Natural killer cell (primary cell): ENCODE results near the gene VRK1. TPM values are rescaled to one million over a fixed set of nuclear protein-coding genes. Genes with fewer than 3 reads are reported as not detected.

ENCODE experiments used
- ATAC-seq, 3 donors: fragments of 150-1000 bp in 2 of 3; fragments of 200-7000 bp in 1 of 3; cut with Tn5 transposase; 1 replicate in 1 of 3; 2 replicates in 2 of 3; pipeline ENCODE4 v1.10.0; 2021; ENCODE audit warnings: mild to moderate bottlenecking in 2 of 3, moderate library complexity in 2 of 3
- DNase-seq, 2 donors: peaks; one replicate each; pipeline versions ENCODE4 v3.0.0 to v3.0.0-alpha.2; 2013 to 2021; ENCODE audit warnings: mixed read lengths in 1 of 2
- H3K27ac ChIP-seq: one replicate; pipeline ENCODE4 v1.5.1; 2013; ENCODE audit warnings: mild to moderate bottlenecking, low read length
- H3K27me3 ChIP-seq: one replicate; pipeline ENCODE4 v1.6.1; 2013; ENCODE audit warnings: low read length; ENCODE audit not compliant: control insufficient read depth, insufficient read depth
- H3K36me3 ChIP-seq: one replicate; pipeline ENCODE4 v1.6.1; 2013; ENCODE audit warnings: low read length; ENCODE audit not compliant: control insufficient read depth, insufficient read depth
- H3K4me1 ChIP-seq: one replicate; pipeline ENCODE4 v1.6.1; 2013; ENCODE audit warnings: low read length; ENCODE audit not compliant: control insufficient read depth, insufficient read depth
- H3K4me3 ChIP-seq: one replicate; pipeline ENCODE4 v1.5.1; 2013; ENCODE audit warnings: low read length
- H3K9me3 ChIP-seq: one replicate; pipeline ENCODE4 v1.6.1; 2013; ENCODE audit warnings: low read length; ENCODE audit not compliant: control insufficient read depth, insufficient read depth
- H3K27ac Mint-ChIP-seq, 2 donors: one replicate each; pipeline ENCODE4 v1.8.0; 2022; ENCODE audit warnings: mild to moderate bottlenecking in 2 of 2, mixed read lengths in 2 of 2, moderate library complexity in 1 of 2
- H3K27me3 Mint-ChIP-seq, 2 donors: one replicate each; pipeline ENCODE4 v1.8.0; 2022; ENCODE audit warnings: low read depth in 2 of 2, mixed read lengths in 2 of 2
- H3K36me3 Mint-ChIP-seq: one replicate; pipeline ENCODE4 v1.8.0; 2022; ENCODE audit warnings: mixed read lengths
- H3K4me1 Mint-ChIP-seq, 2 donors: one replicate each; pipeline ENCODE4 v1.8.0; 2022; ENCODE audit warnings: mixed read lengths in 2 of 2
- H3K4me3 Mint-ChIP-seq: one replicate; pipeline ENCODE4 v1.8.0; 2022; ENCODE audit warnings: mild to moderate bottlenecking, moderate library complexity, mixed read lengths
- H3K9me3 Mint-ChIP-seq, 2 donors: one replicate each; pipeline ENCODE4 v1.8.0; 2022; ENCODE audit warnings: mixed read lengths in 2 of 2
- WGBS: methylation state at CpG from one replicate; pipeline ENCODE4 v1.1.7; 2013; ENCODE audit warnings: missing lambda C conversion rate; ENCODE audit not compliant: insufficient coverage; 5-methylcytosine and 5-hydroxymethylcytosine counted together
- intact Hi-C: fragments of 100-400 bp; cut with micrococcal nuclease; formaldehyde crosslinking; loops from one replicate; pipeline ENCODE4 v1.14.2; 2022
- total RNA-seq, 4 donors: library from RNA; stranded (reverse); fragments of 120-200 nt in 1 of 4; gene quantifications; one replicate each; pipeline versions ENCODE4 v1.2.3 to v1.2.4, GENCODE V29; 2013 to 2022
- TF ChIP-seq, protein P1 (sequence below): fragments of 200-600 bp; IDR thresholded peaks from one replicate; pipeline ENCODE4 v1.8.0; 2022; ENCODE audit warnings: antibody characterized with exemption

The VRK1 gene
- total RNA-seq, 3 donors from 2014 or later (not counting 1 experiment from before 2014, with no cell fraction given) = 34.4 to 40.6 (median 37.3) TPM

DNA sequence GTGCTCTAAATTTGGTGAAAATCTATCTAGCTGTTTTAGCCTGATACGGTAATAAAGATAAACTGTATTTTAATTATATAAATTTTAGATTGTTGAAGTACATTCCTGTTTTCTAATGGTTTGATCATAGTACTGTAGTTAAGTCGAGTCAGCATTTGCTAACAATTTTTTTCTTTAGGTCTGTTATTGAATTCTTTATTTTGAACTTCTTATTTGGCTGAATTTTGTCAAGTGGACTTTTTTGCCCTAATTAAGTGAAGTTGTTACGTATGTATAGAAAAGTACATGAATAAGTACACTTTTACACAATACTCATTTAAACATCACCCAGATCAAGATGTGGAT lies 66.8 kb downstream of the VRK1 start:
- Mint-ChIP-seq H3K27me3 (no peaks in the 10 kb centered on the region), H3K4me3 (no peak overlapping the region), H3K4me1 (peaks cover 0 to 11% of the 10 kb centered on the region in 2 donors), H3K27ac (no peak overlapping the region), H3K9me3 (no peaks in the 10 kb centered on the region), H3K36me3 (peaks cover 13% of the 10 kb centered on the region)
- DNase-seq (no peak), ATAC-seq (no peak)
- Histone ChIP-seq H3K36me3 (peaks cover 2% of the 10 kb centered on the region), H3K4me1 (no peaks in the 10 kb centered on the region), H3K27me3 (no peaks in the 10 kb centered on the region), H3K27ac (no peak overlapping the region), H3K9me3 (no peaks in the 10 kb centered on the region), H3K4me3 (no peak overlapping the region)
- 100% methylated on average over 1 of the region's 3 CpGs for WGBS
- TF ChIP-seq, protein P1, sequence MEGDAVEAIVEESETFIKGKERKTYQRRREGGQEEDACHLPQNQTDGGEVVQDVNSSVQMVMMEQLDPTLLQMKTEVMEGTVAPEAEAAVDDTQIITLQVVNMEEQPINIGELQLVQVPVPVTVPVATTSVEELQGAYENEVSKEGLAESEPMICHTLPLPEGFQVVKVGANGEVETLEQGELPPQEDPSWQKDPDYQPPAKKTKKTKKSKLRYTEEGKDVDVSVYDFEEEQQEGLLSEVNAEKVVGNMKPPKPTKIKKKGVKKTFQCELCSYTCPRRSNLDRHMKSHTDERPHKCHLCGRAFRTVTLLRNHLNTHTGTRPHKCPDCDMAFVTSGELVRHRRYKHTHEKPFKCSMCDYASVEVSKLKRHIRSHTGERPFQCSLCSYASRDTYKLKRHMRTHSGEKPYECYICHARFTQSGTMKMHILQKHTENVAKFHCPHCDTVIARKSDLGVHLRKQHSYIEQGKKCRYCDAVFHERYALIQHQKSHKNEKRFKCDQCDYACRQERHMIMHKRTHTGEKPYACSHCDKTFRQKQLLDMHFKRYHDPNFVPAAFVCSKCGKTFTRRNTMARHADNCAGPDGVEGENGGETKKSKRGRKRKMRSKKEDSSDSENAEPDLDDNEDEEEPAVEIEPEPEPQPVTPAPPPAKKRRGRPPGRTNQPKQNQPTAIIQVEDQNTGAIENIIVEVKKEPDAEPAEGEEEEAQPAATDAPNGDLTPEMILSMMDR = no peak
- intact Hi-C loops = no loop called here

GRCh38 chr14:96867634-96868033 lies 70.5 kb downstream of the VRK1 start:
- no peak overlapping the region for H3K4me3 ChIP-seq
- intact Hi-C loops = no loop called here
- no peak overlapping the region for H3K4me3 Mint-ChIP-seq
- WGBS = no CpG with 5 or more reads among the region's 3 CpGs
- no peaks in the 10 kb centered on the region for H3K4me1 ChIP-seq
- no peaks in the 10 kb centered on the region for H3K27me3 Mint-ChIP-seq
- peaks cover 13% of the 10 kb centered on the region for H3K36me3 Mint-ChIP-seq
- no peaks in the 10 kb centered on the region for H3K27me3 ChIP-seq
- TF ChIP-seq, protein P1 = no peak
- no peak overlapping the region for H3K27ac Mint-ChIP-seq
- ATAC-seq (no peak), DNase-seq (no peak)
- no peaks in the 10 kb centered on the region for H3K36me3 ChIP-seq
- H3K9me3 ChIP-seq = no peaks in the 10 kb centered on the region
- H3K9me3 Mint-ChIP-seq = no peaks in the 10 kb centered on the region
- peaks cover 0 to 6% of the 10 kb centered on the region in 2 donors for H3K4me1 Mint-ChIP-seq
- no peak overlapping the region for H3K27ac ChIP-seq

DNA sequence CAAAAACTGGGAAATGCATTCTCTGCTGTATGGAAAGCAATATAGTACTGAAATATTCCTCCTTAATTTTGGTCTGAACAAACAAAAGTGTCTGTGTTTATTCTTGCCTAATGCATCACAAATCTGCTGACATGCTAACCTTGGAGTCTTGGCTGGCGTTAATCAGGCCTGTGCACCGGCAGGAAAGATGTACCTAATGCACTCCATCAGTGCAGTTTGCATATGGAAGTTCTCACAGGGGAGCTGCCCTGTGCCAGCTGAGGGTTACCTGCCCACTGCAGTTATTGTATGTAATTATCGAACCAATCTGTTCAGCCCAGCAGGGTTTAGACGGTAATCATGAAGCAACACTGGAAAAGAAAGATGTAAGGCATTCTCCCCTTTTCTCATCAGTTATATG lies 76.9 kb downstream of the VRK1 start:
- no peak overlapping the region for H3K4me3 Mint-ChIP-seq
- intact Hi-C loops = no loop called here
- Histone ChIP-seq H3K27ac (no peak overlapping the region), H3K4me1 (no peaks in the 10 kb centered on the region), H3K9me3 (no peaks in the 10 kb centered on the region), H3K27me3 (no peaks in the 10 kb centered on the region), H3K36me3 (peaks cover 4% of the 10 kb centered on the region), H3K4me3 (no peak overlapping the region)
- H3K27ac Mint-ChIP-seq = no peak overlapping the region
- no peak for ATAC-seq
- H3K4me1 Mint-ChIP-seq = no peaks in the 10 kb centered on the region
- 93% methylated on average over 4 of the region's 4 CpGs for WGBS
- no peaks in the 10 kb centered on the region for H3K36me3 Mint-ChIP-seq
- no peaks in the 10 kb centered on the region for H3K9me3 Mint-ChIP-seq
- TF ChIP-seq, protein P1 = no peak
- no peaks in the 10 kb centered on the region for H3K27me3 Mint-ChIP-seq
- no peak for DNase-seq

DNA sequence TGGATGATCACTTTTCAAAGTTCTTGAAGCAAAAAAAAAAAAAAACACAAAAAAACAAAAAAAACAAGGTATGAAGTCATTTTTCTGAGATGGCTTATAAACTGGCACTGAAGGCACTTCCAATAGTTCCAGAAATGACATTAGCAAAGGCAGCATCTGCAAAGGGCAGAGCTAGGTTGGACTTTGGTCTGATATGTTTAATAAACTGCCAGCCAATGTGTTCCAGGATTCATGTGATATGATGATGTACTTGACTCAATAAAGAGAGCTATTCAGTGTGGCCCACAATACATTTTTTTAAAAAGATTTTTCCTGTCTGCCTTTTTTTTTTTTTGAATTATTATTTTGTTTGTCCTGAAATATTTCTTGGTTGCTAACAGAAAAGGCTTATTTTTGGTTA lies 79.6 kb downstream of the VRK1 start:
- DNase-seq (no peak), ATAC-seq (no peak)
- no peaks in the 10 kb centered on the region for H3K9me3 Mint-ChIP-seq
- no peak overlapping the region for H3K4me3 Mint-ChIP-seq
- H3K9me3 ChIP-seq = no peaks in the 10 kb centered on the region
- H3K27ac Mint-ChIP-seq = no peak overlapping the region
- intact Hi-C loops = no loop called here
- H3K4me1 Mint-ChIP-seq = no peaks in the 10 kb centered on the region
- no peaks in the 10 kb centered on the region for H3K27me3 ChIP-seq
- H3K4me3 ChIP-seq = no peak overlapping the region
- no peaks in the 10 kb centered on the region for H3K27me3 Mint-ChIP-seq
- H3K36me3 Mint-ChIP-seq = no peaks in the 10 kb centered on the region
- no peaks in the 10 kb centered on the region for H3K4me1 ChIP-seq
- H3K27ac ChIP-seq = no peak overlapping the region
- TF ChIP-seq, protein P1 = no peak
- peaks cover 4% of the 10 kb centered on the region for H3K36me3 ChIP-seq
